Stimulated activated CD4-positive, alpha-beta T cell treated with anti-CD3 and anti-CD28 coated beads, Interleukin-2, amount 100 ng/mL, for 48 hours (primary cell): Measurements from ENCODE around the gene NRP1.

ENCODE experiments used
- DNase-seq, 2 donors: peaks; one replicate each; pipeline ENCODE4 v3.0.0-alpha.2; 2020

The NRP1 gene

DNA sequence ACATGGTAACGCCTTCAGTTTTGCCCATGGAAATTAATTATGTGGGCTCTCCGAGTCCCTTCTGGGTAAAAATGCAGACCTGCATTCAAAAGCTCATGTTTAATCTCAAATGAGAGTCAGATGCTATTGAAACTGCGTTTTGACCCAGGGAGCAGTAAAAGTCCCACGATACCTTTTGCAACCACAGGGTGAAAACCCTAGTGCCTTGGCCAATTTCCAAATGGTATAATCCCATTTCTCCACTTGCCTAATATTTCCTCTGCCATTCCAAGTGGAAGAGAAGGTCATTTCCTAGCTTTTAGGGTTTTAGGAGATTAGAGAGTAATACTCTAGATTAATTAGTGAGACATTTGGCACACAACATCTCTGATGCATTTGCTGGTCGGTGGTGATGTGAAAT is 132.5 kb downstream of the NRP1 start:
- no peak for DNase-seq

DNA sequence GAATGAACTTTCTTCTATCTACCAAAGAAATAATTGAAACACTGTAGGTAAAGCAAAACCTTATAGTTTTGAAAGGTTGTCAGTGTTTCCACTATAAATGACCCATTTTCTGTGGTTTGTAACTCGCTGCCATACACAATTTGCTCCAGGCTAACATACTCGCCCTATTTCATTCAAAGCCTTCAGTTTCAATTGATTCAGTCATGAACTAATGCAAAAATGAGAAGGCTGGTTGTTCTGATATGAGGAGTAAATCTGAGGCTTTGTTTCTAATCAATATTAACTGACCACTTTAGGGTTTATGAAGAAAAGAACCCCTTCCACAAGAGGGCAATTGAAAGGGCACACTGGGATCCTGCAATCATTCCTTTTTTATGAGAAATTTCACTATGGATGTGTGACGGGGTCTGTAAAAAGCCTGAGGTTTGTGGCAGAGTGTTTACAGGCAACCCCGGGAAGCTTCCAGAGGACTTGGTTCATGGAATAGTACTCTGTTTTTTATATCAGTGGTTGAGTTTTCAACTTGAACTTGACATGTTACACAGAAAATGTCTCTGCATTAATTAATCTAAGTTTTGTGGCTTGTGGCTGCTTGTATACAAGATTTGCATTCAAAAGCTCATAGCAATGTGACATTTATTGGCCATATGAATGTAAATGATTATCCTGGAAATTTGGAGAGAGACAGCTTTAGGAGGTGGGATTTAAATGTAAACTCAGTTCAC is 133.2 kb downstream of the NRP1 start:
- no peak for DNase-seq

DNA sequence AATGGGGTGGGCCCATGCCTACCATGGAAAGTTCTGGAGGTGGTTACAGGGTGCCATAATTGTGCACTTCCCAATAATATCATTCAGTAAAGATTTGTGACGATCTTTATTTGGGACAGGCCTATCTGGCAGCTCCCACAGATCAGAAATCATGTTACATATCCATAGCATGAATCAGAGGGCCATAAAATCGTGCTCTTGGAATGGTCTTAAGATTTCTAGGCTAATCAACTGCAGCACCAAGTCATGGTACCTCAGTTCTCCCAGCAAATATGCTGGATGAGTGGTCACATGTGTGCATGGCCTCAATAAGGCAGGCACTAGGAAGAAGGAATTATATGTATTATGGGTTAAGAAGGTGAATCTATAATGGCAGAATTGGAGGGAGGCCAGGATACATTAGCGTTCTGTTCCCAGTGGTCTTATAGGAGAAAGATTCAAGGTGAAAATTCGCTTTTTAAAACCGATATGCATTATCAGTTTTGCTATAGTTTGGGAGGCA is 134.7 kb downstream of the NRP1 start:
- no peak for DNase-seq

GRCh38 chr10:33198610-33199009 is 135.9 kb downstream of the NRP1 start:
- no peak for DNase-seq

DNA sequence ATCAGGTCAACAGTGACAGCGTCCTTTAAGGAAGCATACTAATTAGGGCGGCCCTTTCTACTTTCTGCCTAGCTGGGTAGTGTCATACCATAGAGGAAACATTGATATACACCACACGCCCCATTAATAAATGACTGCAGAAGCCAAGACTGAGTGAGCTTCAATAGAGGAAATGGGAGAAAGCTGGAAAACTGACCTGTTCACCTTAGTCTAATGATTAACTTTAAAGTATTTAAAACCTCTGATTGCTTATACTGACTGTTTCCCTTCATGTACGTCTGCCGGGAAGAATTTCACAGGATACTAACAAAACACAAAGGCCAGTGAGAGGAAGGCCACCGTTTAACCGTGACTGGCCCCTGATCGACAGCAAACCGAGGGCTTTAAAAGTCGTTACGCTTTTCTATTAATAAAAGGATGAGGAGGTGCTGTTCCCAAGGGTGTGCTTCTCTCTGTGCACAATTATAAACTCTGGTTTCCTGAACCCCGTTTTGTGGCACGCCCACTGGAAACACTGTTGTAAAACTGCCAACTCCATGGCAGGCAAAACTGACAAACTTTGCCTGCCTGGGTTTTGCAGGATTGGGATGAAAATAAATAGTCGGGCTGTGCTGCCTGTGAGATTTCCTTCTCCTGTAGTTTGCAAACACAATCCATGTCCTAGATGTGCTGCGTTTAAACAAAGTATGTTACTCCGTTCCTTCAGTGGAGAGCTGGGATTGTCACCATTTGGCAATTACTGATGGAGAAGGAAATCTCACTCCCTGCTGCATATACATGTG is 137.6 kb downstream of the NRP1 start:
- no peak for DNase-seq

GRCh38 chr10:33196377-33196706 is 138.1 kb downstream of the NRP1 start:
- no peak for DNase-seq

DNA sequence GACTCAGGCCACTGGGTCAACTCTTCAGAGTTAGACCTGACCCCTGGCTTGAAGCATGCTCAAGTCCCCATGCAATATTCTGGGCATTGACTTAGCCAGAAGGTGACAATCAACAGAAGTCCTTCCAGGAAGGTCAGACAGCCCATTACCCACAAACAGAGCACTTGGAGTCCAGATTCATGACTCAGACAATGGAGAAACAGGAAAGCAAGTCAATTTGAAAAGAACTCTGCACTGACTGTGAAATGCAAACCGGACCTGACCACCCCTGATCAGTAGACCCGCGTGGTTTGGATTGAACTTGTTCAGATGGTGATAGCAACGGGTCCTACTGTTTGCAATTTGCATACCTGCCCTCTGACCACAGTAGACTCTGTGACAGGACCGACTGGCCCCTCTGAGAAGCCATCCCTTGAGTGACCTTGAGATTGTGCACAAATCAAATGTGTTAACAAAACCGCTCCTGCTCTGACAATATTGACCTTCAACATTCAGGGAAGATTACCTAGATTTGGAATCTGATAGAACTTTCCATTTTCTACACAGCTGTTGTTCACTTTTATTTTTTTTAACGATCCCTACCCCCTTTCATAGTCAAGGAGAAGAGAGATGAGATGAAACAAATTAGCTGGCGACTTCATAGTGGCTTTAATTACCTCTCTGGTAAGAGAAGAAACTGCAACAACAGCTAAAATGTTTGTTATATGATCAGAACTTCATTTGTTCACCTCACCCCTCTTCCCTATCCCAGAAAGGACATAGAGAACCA is 138.7 kb downstream of the NRP1 start:
- DNase-seq: no peak

DNA sequence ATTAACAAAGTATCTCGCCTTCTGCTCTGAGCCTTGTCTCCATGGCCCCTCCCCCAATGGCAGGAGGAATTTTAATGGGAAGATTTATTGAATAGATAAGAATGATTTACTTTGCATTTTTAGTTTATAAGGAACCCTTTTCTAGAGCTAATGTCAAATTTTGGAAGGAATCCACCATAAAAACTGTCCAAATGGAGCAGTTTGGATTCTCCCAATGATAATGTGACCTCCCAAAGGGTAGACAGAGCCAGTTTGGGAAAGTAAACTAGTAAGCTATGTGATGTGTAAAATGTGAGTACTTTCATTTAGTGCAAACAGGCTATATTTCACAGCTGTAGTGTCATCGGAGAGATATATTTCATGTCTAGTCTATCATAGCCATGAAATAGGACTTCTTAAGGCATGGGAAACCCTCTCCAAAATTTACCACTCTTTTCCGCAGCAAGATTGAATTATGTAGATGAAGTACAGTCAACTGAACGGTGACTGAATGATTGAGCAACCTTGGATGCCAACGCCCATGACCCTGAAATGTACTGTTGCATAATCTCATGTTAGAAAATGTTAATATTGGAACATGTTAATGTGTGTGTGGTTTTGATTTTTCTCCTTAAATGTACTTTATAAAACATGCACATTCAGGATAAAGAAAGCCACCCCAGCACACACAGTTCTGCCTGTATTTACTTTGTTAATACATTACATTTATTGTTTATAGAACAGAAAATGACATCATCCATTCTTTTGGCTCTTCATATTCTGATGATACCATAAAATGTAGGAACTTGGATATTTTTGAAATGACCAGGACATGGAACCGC is 140.6 kb downstream of the NRP1 start:
- no peak for DNase-seq

- DNase-seq: peak; percentile 62 to 71
Observed at GRCh38 chr10:33193057-33193700, 141.3 kb downstream of the NRP1 start.

- DNase-seq: no peak
Observed at GRCh38 chr10:33192190-33192589, 142.3 kb downstream of the NRP1 start.

- DNase-seq: no peak
Observed at GRCh38 chr10:33190406-33190805, 144.1 kb downstream of the NRP1 start.

- no peak for DNase-seq
Observed at GRCh38 chr10:33189808-33190207, 144.7 kb downstream of the NRP1 start.

GRCh38 chr10:33189363-33189762 is 145.1 kb downstream of the NRP1 start:
- no peak for DNase-seq

DNA sequence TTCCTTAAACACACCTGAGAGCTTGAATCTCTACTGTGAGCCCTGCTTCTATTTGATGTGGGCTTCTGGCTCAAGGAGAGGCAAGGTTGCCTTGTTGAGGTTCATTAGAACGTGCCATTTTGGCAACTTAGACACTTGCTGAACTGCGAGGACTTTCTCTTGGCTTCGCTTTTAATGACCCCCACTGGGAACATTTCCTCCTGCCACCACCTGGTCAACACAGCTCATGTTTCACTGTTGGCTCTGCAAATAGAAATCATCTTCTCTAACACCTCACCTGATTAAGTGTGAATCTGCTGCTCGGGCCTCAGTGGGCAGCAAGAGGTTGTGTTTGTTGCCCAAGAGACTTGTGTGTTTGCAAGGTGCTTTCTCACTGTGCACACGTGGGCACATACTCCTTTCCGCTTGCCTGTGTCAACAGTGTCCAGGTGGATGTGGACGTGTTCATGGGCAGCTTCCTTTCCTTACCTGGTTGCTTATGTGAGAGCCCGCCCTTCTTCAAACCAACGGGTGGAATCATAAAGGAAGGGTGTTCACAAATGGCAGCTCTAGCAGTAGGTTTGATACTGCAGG is 147.0 kb downstream of the NRP1 start:
- DNase-seq: no peak

DNA sequence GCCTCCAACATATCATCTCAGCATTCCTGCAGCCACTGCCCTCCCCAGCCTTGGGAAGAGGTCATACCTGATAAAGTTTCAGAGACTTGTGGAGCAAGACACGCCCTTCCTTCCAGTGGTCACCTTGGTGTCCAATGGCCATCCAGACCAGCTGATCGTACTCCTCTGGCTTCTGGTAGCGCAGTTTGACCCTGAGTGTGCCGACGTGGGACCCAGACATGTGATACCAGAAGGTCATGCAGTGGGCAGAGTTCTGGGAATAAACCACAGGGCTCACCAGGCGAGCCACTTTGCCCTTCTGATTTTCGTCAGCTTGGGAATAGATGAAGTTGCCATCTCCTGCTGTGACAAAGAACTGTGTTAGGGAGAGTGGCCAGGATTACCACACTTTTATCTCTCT is 148.3 kb downstream of the NRP1 start:
- DNase-seq: no peak

GRCh38 chr10:33183655-33184054 is 150.8 kb downstream of the NRP1 start:
- no peak for DNase-seq

DNA sequence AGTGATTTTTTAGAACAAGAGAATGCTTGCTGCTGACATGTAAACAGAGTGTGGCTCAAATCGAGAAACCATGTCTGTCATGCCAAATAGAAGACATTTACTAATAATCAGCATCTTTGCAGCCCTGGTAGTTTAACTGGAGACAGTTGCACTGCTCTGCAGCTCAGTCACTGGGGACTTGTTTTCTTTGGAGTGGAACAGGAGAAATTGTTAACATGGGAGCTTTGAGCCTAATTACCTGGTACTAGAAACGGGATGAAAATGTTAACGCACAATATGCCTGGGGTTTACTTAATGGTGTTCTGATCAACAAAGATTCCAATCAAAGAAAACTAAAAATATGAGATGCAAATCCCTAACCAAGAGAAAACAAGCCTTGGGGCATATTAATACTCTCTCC is 153.5 kb downstream of the NRP1 start:
- DNase-seq: no peak

DNA sequence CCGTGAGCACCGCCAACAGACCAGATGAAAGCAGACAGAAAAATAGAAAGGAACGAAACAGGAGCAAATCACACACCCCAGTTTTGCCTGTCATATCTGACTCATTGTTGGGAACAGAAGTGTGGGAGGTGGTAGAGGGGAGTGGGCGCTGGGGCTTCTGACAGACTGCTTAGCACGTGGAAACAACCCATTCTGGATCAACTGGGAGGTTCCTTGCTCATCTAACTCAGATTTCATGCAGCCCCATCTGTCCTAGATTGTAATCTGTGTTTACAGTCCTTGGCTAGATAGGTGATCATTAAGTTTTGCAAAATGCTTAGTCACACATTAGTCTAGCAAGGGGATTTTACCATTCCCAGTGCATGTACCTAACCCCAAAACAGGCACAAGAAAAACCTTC is 154.1 kb downstream of the NRP1 start:
- no peak for DNase-seq

DNA sequence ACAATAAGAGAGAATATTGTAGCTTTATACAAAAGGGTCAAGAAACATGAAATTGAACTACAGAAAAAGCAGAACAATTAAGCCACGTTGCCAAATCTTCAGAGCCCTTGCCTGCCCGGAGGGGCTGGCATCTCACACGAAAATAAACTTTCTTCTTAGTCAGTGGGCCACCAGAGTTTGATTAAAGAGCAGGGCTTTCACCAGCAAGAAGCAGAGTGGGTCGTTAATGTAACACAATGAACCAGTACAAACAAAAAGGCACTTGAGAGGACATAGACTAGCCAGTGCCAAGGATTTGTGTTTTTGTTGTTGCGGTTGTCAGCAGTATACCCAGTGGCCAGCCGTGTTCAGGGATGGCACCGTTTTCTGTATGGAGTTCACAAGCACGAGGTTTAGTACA is 155.4 kb downstream of the NRP1 start:
- DNase-seq: no peak

GRCh38 chr10:33178026-33178755 is 156.3 kb downstream of the NRP1 start:
- DNase-seq: no peak

GRCh38 chr10:33176688-33177087 is 157.8 kb downstream of the NRP1 start:
- DNase-seq: no peak
